NT2/D1 (cell line): ENCODE data around the gene CELSR1.

Source experiments
- SUZ12 ChIP-seq: IDR thresholded peaks from 2 replicates; pipeline ENCODE4 v1.6.1; 2011; ENCODE audit not compliant: insufficient read length, insufficient read depth; ENCODE audit errors: extremely low read depth
- YY1 ChIP-seq: IDR thresholded peaks from 2 replicates; pipeline ENCODE4 v1.6.1; 2011; ENCODE audit not compliant: insufficient read length, insufficient read depth

- TF ChIP-seq SUZ12 (no peak), YY1 (no peak)
Measured at GRCh38 chr22:46355996-46356471, 181.4 kb downstream of the CELSR1 start.
